ENCODE data around the gene KCNIP4.

The KCNIP4 gene

GRCh38 chr4:21677173-21677572, 271.4 kb downstream of the KCNIP4 start:
- no peak for DNase-seq

- DNase-seq = no peak
Measured at GRCh38 chr4:21664355-21664754, 284.2 kb downstream of the KCNIP4 start.

GRCh38 chr4:21656832-21657231, 291.7 kb downstream of the KCNIP4 start:
- no peak for DNase-seq

- no peak for DNase-seq
Measured at GRCh38 chr4:21655031-21655430, 293.5 kb downstream of the KCNIP4 start.

- no peak for DNase-seq
Measured at GRCh38 chr4:21652508-21653231, 295.9 kb downstream of the KCNIP4 start.

GRCh38 chr4:21649391-21650090, 299.0 kb downstream of the KCNIP4 start:
- no peak for DNase-seq

- no peak for DNase-seq
Measured at GRCh38 chr4:21645776-21646175, 302.8 kb downstream of the KCNIP4 start.

- DNase-seq = no peak
Measured at GRCh38 chr4:21641696-21642095, 306.9 kb downstream of the KCNIP4 start.

- DNase-seq = no peak
Measured at GRCh38 chr4:21638171-21638725, 310.3 kb downstream of the KCNIP4 start.

- DNase-seq = no peak
Measured at GRCh38 chr4:21628916-21629610, 319.5 kb downstream of the KCNIP4 start.

- DNase-seq = no peak
Measured at GRCh38 chr4:21628116-21628670, 320.4 kb downstream of the KCNIP4 start.

GRCh38 chr4:21625447-21625846, 323.1 kb downstream of the KCNIP4 start:
- no peak for DNase-seq

GRCh38 chr4:21605006-21605405, 343.6 kb downstream of the KCNIP4 start:
- DNase-seq = no peak

- DNase-seq = no peak
Measured at GRCh38 chr4:21596521-21596920, 352.1 kb downstream of the KCNIP4 start.

- no peak for DNase-seq
Measured at GRCh38 chr4:21593671-21594001, 354.9 kb downstream of the KCNIP4 start.

GRCh38 chr4:21592970-21593670, 355.5 kb downstream of the KCNIP4 start:
- no peak for DNase-seq

- no peak for DNase-seq
Measured at GRCh38 chr4:21577056-21577455, 371.5 kb downstream of the KCNIP4 start.

- no peak for DNase-seq
Measured at GRCh38 chr4:21571100-21571499, 377.5 kb downstream of the KCNIP4 start.

GRCh38 chr4:21569638-21570037, 378.9 kb downstream of the KCNIP4 start:
- DNase-seq = no peak

GRCh38 chr4:21555083-21555482, 393.5 kb downstream of the KCNIP4 start:
- no peak for DNase-seq

- DNase-seq = no peak
Measured at GRCh38 chr4:21554500-21554899, 394.1 kb downstream of the KCNIP4 start.

- DNase-seq = no peak
Measured at GRCh38 chr4:21554066-21554465, 394.5 kb downstream of the KCNIP4 start.

- DNase-seq = no peak
Measured at GRCh38 chr4:21552455-21552854, 396.1 kb downstream of the KCNIP4 start.
